Adrenal gland (tissue), 5 donors: ENCODE measurements around the gene PCDH9.

Experiments
- POLR2A ChIP-seq, 2 donors: fragments of 450-650 bp; IDR thresholded peaks; one replicate each; pipeline ENCODE4 v1.6.1; 2017; ENCODE audit warnings: antibody characterized with exemption in 2 of 2, mild to moderate bottlenecking in 2 of 2, moderate library complexity in 1 of 2
- TF ChIP-seq, protein P1 (sequence below), 6 experiments: fragments of 450-650 bp in 4 of 6; fragments of 200-600 bp in 2 of 6; sonication (generic) in 1 of 6; IDR thresholded peaks; 1 replicate in 5 of 6; 2 replicates in 1 of 6; pipeline versions ENCODE4 v1.5.1 to v1.8.0; 2016 to 2021; ENCODE audit warnings: antibody characterized with exemption in 6 of 6, mild to moderate bottlenecking in 2 of 6, moderate library complexity in 1 of 6
- donor health status: DM: no; HTN: no; CAD: no.

DNA sequence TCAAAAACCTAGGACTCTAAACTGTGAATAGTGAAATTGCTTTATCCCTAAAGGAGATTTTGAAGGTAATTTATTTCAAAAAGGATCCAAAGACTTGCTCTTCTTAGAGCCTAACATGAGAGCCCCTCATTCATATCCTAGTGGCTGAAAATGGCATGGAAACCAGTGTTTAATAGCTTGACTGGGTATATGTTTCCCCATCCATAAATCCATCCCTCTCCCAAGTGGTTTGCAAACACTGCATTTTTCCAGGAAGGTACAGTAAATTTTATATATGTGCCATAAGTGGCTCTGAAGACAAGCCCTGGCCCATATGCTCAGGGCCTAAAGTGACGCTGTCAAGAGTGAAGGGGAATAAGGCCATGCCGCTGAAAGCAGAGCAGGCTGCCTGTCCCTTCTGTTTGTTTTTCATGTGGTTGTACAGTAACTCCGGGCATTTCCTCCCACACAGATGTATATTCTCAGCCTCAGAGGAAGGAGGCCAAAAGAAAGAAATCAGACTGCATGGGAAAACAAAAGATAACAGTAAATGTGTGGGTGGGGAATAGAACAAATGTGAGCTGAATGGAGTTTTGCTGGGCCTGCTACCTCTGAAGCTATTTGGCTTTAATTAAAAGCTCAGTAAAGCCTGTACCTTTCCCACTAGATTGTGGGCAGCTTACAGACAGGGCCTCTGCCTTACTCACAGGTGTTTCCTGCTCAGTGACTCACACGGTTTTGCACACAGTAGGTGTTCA lies 181.9 kb downstream of the PCDH9 start:
- TF ChIP-seq, protein P1, sequence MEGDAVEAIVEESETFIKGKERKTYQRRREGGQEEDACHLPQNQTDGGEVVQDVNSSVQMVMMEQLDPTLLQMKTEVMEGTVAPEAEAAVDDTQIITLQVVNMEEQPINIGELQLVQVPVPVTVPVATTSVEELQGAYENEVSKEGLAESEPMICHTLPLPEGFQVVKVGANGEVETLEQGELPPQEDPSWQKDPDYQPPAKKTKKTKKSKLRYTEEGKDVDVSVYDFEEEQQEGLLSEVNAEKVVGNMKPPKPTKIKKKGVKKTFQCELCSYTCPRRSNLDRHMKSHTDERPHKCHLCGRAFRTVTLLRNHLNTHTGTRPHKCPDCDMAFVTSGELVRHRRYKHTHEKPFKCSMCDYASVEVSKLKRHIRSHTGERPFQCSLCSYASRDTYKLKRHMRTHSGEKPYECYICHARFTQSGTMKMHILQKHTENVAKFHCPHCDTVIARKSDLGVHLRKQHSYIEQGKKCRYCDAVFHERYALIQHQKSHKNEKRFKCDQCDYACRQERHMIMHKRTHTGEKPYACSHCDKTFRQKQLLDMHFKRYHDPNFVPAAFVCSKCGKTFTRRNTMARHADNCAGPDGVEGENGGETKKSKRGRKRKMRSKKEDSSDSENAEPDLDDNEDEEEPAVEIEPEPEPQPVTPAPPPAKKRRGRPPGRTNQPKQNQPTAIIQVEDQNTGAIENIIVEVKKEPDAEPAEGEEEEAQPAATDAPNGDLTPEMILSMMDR (IDR thresholded peaks at IDR 0.05): no peak
- no peak for TF ChIP-seq POLR2A (IDR thresholded peaks at IDR 0.05)
